Activated T-cell treated with anti-CD3 and anti-CD28 coated beads, Interleukin-2, amount 50 U/mL, for 4 hours (primary cell): ENCODE results near the gene SLC7A14. TPM values are rescaled to one million over a fixed set of nuclear protein-coding genes. Genes with fewer than 3 reads are reported as not detected.

Experiments used
- ATAC-seq, 2 donors: fragments of 200-7000 bp; cut with Tn5 transposase; one replicate each; pipeline ENCODE4 v1.10.0; 2021
- DNase-seq: peaks from one replicate; pipeline ENCODE4 v3.0.0-alpha.2; 2020
- H3K27me3 Mint-ChIP-seq: one replicate; pipeline ENCODE4 v1.8.0; 2021; ENCODE audit warnings: low read depth, mixed read lengths
- H3K36me3 Mint-ChIP-seq: one replicate; pipeline ENCODE4 v1.8.0; 2022; ENCODE audit warnings: mixed read lengths; ENCODE audit not compliant: insufficient read depth
- H3K4me1 Mint-ChIP-seq: one replicate; pipeline ENCODE4 v1.8.0; 2021; ENCODE audit warnings: low read depth, mixed read lengths
- H3K4me3 Mint-ChIP-seq: one replicate; pipeline ENCODE4 v1.8.0; 2021; ENCODE audit warnings: mild to moderate bottlenecking, moderate library complexity, mixed read lengths
- H3K9me3 Mint-ChIP-seq: one replicate; pipeline ENCODE4 v1.8.0; 2021; ENCODE audit warnings: mixed read lengths
- total RNA-seq, 3 donors: library from RNA; stranded (reverse); gene quantifications; one replicate each; pipeline ENCODE4 v1.2.1, GENCODE V29; 2021

The SLC7A14 gene
- total RNA-seq, 3 donors from 2014 or later: not detected

GRCh38 chr3:170508291-170508690 is 77.6 kb downstream of the SLC7A14 start:
- no peaks in the 10 kb centered on the region for H3K36me3 Mint-ChIP-seq
- no peaks in the 10 kb centered on the region for H3K9me3 Mint-ChIP-seq
- no peak overlapping the region for H3K4me3 Mint-ChIP-seq
- H3K27me3 Mint-ChIP-seq: peaks cover 9% of the 10 kb centered on the region
- H3K4me1 Mint-ChIP-seq: no peaks in the 10 kb centered on the region
- DNase-seq (no peak), ATAC-seq (no peak)

GRCh38 chr3:170507063-170507462 is 78.8 kb downstream of the SLC7A14 start:
- ATAC-seq (no peak), DNase-seq (no peak)
- Mint-ChIP-seq H3K9me3 (no peaks in the 10 kb centered on the region), H3K27me3 (peaks cover 7% of the 10 kb centered on the region), H3K36me3 (no peaks in the 10 kb centered on the region), H3K4me1 (no peaks in the 10 kb centered on the region), H3K4me3 (no peak overlapping the region)

- peaks cover 7% of the 10 kb centered on the region for H3K27me3 Mint-ChIP-seq
- no peaks in the 10 kb centered on the region for H3K4me1 Mint-ChIP-seq
- H3K4me3 Mint-ChIP-seq: no peak overlapping the region
These were observed 79.3 kb downstream of the SLC7A14 start for GRCh38 chr3:170506556-170506955.

GRCh38 chr3:170502297-170502696 is 83.6 kb downstream of the SLC7A14 start:
- H3K4me3 Mint-ChIP-seq: no peak overlapping the region
- H3K27me3 Mint-ChIP-seq: peaks cover 9% of the 10 kb centered on the region
- H3K9me3 Mint-ChIP-seq: no peaks in the 10 kb centered on the region
- no peak for ATAC-seq
- no peak for DNase-seq
- H3K4me1 Mint-ChIP-seq: no peaks in the 10 kb centered on the region
- no peaks in the 10 kb centered on the region for H3K36me3 Mint-ChIP-seq

More at GRCh38 chr3:170506556-170506955, 79.3 kb downstream of the SLC7A14 start:
- ATAC-seq: no peak
- no peaks in the 10 kb centered on the region for H3K9me3 Mint-ChIP-seq
- no peaks in the 10 kb centered on the region for H3K36me3 Mint-ChIP-seq
- no peak for DNase-seq

GRCh38 chr3:170500995-170501394 is 84.9 kb downstream of the SLC7A14 start:
- ATAC-seq: no peak
- no peak overlapping the region for H3K4me3 Mint-ChIP-seq

GRCh38 chr3:170500462-170500861 is 85.4 kb downstream of the SLC7A14 start:
- H3K36me3 Mint-ChIP-seq: no peaks in the 10 kb centered on the region
- DNase-seq: no peak
- H3K4me3 Mint-ChIP-seq: no peak overlapping the region
- no peaks in the 10 kb centered on the region for H3K4me1 Mint-ChIP-seq
- H3K9me3 Mint-ChIP-seq: no peaks in the 10 kb centered on the region
- no peak for ATAC-seq
- H3K27me3 Mint-ChIP-seq: peaks cover 6% of the 10 kb centered on the region

More at GRCh38 chr3:170500995-170501394, 84.9 kb downstream of the SLC7A14 start:
- Mint-ChIP-seq H3K9me3 (no peaks in the 10 kb centered on the region), H3K36me3 (no peaks in the 10 kb centered on the region), H3K4me1 (no peaks in the 10 kb centered on the region), H3K27me3 (peaks cover 6% of the 10 kb centered on the region)
- no peak for DNase-seq

GRCh38 chr3:170499562-170500156 is 86.2 kb downstream of the SLC7A14 start:
- no peak for DNase-seq
- ATAC-seq: no peak
- Mint-ChIP-seq H3K36me3 (no peaks in the 10 kb centered on the region), H3K27me3 (peaks cover 6% of the 10 kb centered on the region), H3K4me1 (no peaks in the 10 kb centered on the region), H3K9me3 (no peaks in the 10 kb centered on the region), H3K4me3 (no peak overlapping the region)

- Mint-ChIP-seq H3K36me3 (no peaks in the 10 kb centered on the region), H3K4me3 (no peak overlapping the region), H3K27me3 (peaks cover 4% of the 10 kb centered on the region), H3K9me3 (no peaks in the 10 kb centered on the region), H3K4me1 (no peaks in the 10 kb centered on the region)
- DNase-seq (no peak), ATAC-seq (no peak)
These were observed 88.4 kb downstream of the SLC7A14 start for GRCh38 chr3:170497207-170498095.

- Mint-ChIP-seq H3K4me3 (no peak overlapping the region), H3K4me1 (no peaks in the 10 kb centered on the region), H3K9me3 (no peaks in the 10 kb centered on the region), H3K27me3 (peaks cover 4% of the 10 kb centered on the region), H3K36me3 (no peaks in the 10 kb centered on the region)
- no peak for DNase-seq
- no peak for ATAC-seq
These were observed 89.1 kb downstream of the SLC7A14 start for GRCh38 chr3:170496868-170497140.

- Mint-ChIP-seq H3K9me3 (no peaks in the 10 kb centered on the region), H3K36me3 (no peaks in the 10 kb centered on the region), H3K4me3 (no peak overlapping the region), H3K4me1 (no peaks in the 10 kb centered on the region), H3K27me3 (peaks cover 4% of the 10 kb centered on the region)
- DNase-seq (no peak), ATAC-seq (no peak)
These were observed 89.6 kb downstream of the SLC7A14 start for GRCh38 chr3:170496026-170496867.

GRCh38 chr3:170494766-170495165 is 91.1 kb downstream of the SLC7A14 start:
- H3K27me3 Mint-ChIP-seq: peaks cover 3% of the 10 kb centered on the region
- H3K9me3 Mint-ChIP-seq: no peaks in the 10 kb centered on the region
- no peak overlapping the region for H3K4me3 Mint-ChIP-seq
- H3K36me3 Mint-ChIP-seq: no peaks in the 10 kb centered on the region
- ATAC-seq (no peak), DNase-seq (no peak)
- H3K4me1 Mint-ChIP-seq: no peaks in the 10 kb centered on the region

- ATAC-seq: no peak
- Mint-ChIP-seq H3K4me3 (no peak overlapping the region), H3K9me3 (no peaks in the 10 kb centered on the region)
These were observed 92.1 kb downstream of the SLC7A14 start for GRCh38 chr3:170493712-170494182.

GRCh38 chr3:170491901-170492300 is 94.0 kb downstream of the SLC7A14 start:
- no peak for ATAC-seq
- Mint-ChIP-seq H3K4me1 (no peaks in the 10 kb centered on the region), H3K27me3 (peaks cover 1% of the 10 kb centered on the region), H3K4me3 (no peak overlapping the region), H3K9me3 (no peaks in the 10 kb centered on the region), H3K36me3 (no peaks in the 10 kb centered on the region)
- DNase-seq: no peak

More at GRCh38 chr3:170493712-170494182, 92.1 kb downstream of the SLC7A14 start:
- Mint-ChIP-seq H3K4me1 (no peaks in the 10 kb centered on the region), H3K27me3 (no peaks in the 10 kb centered on the region), H3K36me3 (no peaks in the 10 kb centered on the region)
- DNase-seq: no peak

GRCh38 chr3:170490828-170491560 is 94.9 kb downstream of the SLC7A14 start:
- Mint-ChIP-seq H3K9me3 (no peaks in the 10 kb centered on the region), H3K27me3 (peaks cover 8% of the 10 kb centered on the region), H3K4me1 (no peaks in the 10 kb centered on the region), H3K36me3 (no peaks in the 10 kb centered on the region), H3K4me3 (no peak overlapping the region)
- DNase-seq (no peak), ATAC-seq (no peak)
